Esophagus muscularis mucosa (tissue), 4 donors: ENCODE data around the gene UGT1A6.

Experiments used
- CTCF ChIP-seq, 3 experiments: fragments of 200-600 bp in 2 of 3; fragments of 450-650 bp in 1 of 3; sonication (generic) in 2 of 3; IDR thresholded peaks; one replicate each; pipeline ENCODE4 v1.5.1; 2017 to 2019; ENCODE audit warnings: antibody characterized with exemption in 3 of 3, mild to moderate bottlenecking in 2 of 3, moderate library complexity in 1 of 3
- EP300 ChIP-seq: sonication (generic); formaldehyde crosslinking; IDR thresholded peaks from one replicate; pipeline ENCODE4 v1.6.1; 2017; ENCODE audit warnings: antibody characterized with exemption
- POLR2A ChIP-seq: fragments of 450-650 bp; IDR thresholded peaks from one replicate; pipeline ENCODE4 v1.6.1; 2017; ENCODE audit warnings: antibody characterized with exemption, moderate library complexity, mild to moderate bottlenecking, low read depth
- POLR2AphosphoS5 ChIP-seq, 2 donors: sonication (generic); formaldehyde crosslinking; IDR thresholded peaks; one replicate each; pipeline ENCODE4 v1.6.1; 2017; ENCODE audit warnings: antibody characterized with exemption in 2 of 2

GRCh38 chr2:233674314-233674713, 18.4 kb upstream of the UGT1A6 start:
- no peak for TF ChIP-seq CTCF (IDR thresholded peaks at IDR 0.05)
- no peak for TF ChIP-seq POLR2AphosphoS5 (IDR thresholded peaks at IDR 0.05)
- TF ChIP-seq EP300 = no peak
- TF ChIP-seq POLR2A = no peak
